Astrocyte of the cerebellum (primary cell): ENCODE measurements around the gene MTOR.
A peak's percentile ranks its signal among the peaks of the same experiment; 100 is the strongest.
"Not testable (repeated sequence)": the region's sequence is repeated elsewhere in the genome, so short reads cannot be mapped to it uniquely, and the experiment has no call there.

ENCODE experiments used
- DNase-seq: peaks from one replicate; pipeline ENCODE4 v3.0.0-alpha.2; 2011; ENCODE audit warnings: low read depth
- H3K4me3 ChIP-seq: 2 replicates; pipeline ENCODE4 v1.5.1; 2011; ENCODE audit warnings: mild to moderate bottlenecking, low read depth, low read length, moderate library complexity
- in situ Hi-C: cut with HindIII; loops from 2 replicates; pipeline ENCODE4 v1.10.0; 2017; ENCODE audit warnings: low sequenced_read_pairs
- TF ChIP-seq, protein P1 (sequence below): IDR thresholded peaks from 2 replicates; pipeline ENCODE4 v1.5.1; 2012; ENCODE audit warnings: low read length, low read depth, moderate library complexity, mild to moderate bottlenecking; ENCODE audit errors: missing control alignments

Gene MTOR

DNA sequence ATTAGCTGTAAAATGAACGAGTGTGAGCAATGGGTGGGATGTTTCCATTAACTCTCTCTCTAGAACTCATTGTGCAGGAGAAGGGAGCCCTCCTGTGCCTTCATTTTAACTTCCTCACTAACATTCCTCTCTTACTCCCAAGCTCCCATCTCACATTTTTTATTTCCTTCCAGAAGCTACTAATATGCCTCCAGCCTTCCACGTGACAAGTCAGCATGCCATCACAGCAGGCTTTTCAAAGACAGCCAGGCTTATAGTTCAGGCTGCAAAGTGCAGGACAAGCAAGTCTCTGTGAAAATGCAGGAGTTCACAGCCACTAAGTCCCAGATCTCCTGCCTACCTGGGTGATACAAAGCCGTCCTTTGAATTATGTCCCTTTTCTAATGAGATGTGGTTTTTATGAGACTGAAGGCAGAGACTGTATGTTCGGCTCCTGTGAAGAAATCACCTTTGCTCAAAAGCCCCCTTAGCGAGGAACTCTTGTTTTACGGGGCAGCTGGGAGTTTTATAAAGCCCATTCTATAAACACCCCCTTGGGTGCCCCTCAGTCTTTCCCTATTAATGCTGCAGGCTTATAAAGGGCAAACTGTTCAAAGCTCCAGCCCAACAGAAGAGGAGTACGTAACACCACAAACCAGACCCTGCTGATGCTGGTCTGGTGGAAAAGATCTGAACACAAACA, 87.9 kb downstream of the MTOR start:
- TF ChIP-seq, protein P1, sequence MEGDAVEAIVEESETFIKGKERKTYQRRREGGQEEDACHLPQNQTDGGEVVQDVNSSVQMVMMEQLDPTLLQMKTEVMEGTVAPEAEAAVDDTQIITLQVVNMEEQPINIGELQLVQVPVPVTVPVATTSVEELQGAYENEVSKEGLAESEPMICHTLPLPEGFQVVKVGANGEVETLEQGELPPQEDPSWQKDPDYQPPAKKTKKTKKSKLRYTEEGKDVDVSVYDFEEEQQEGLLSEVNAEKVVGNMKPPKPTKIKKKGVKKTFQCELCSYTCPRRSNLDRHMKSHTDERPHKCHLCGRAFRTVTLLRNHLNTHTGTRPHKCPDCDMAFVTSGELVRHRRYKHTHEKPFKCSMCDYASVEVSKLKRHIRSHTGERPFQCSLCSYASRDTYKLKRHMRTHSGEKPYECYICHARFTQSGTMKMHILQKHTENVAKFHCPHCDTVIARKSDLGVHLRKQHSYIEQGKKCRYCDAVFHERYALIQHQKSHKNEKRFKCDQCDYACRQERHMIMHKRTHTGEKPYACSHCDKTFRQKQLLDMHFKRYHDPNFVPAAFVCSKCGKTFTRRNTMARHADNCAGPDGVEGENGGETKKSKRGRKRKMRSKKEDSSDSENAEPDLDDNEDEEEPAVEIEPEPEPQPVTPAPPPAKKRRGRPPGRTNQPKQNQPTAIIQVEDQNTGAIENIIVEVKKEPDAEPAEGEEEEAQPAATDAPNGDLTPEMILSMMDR, result no peak
- no peak overlapping the region for H3K4me3 ChIP-seq
- DNase-seq, result no peak
- in situ Hi-C loops, result no loop called here

- no peak overlapping the region for H3K4me3 ChIP-seq
- in situ Hi-C loops, result no loop called here
- TF ChIP-seq, protein P1, result no peak
- DNase-seq, result no peak
Observed at GRCh38 chr1:11170102-11170501, 92.2 kb downstream of the MTOR start.

DNA sequence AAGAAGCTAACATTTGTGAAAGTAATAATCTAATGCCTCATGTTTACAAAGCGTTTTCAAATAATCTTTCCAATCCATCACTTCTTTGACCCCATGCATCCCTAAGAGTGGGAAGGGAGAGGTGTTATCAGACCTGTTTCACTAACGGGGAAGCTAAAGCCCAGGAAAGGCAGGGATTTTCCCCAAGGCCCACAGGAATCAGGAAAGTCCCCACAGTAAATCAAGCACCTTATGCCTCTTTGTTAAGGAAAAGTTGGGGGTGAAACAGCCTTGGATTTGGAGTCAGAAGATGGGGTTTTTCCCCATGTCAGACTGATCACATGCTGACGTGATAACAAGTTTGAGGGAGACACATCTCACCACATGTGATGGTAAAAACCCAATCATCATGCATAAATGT, 93.1 kb downstream of the MTOR start:
- no peak for DNase-seq
- TF ChIP-seq, protein P1, result no peak
- in situ Hi-C loops, result no loop called here
- no peak overlapping the region for H3K4me3 ChIP-seq

- TF ChIP-seq, protein P1, result no peak
- no peak for DNase-seq
- H3K4me3 ChIP-seq, result no peak overlapping the region
- in situ Hi-C loops, result no loop called here
Observed at GRCh38 chr1:11168731-11169130, 93.6 kb downstream of the MTOR start.

GRCh38 chr1:11166744-11167143, 95.6 kb downstream of the MTOR start:
- H3K4me3 ChIP-seq, in situ Hi-C loops, DNase-seq: not testable (repeated sequence)

- DNase-seq, H3K4me3 ChIP-seq, in situ Hi-C loops: not testable (repeated sequence)
Observed at GRCh38 chr1:11162752-11163151, 99.6 kb downstream of the MTOR start.

DNA sequence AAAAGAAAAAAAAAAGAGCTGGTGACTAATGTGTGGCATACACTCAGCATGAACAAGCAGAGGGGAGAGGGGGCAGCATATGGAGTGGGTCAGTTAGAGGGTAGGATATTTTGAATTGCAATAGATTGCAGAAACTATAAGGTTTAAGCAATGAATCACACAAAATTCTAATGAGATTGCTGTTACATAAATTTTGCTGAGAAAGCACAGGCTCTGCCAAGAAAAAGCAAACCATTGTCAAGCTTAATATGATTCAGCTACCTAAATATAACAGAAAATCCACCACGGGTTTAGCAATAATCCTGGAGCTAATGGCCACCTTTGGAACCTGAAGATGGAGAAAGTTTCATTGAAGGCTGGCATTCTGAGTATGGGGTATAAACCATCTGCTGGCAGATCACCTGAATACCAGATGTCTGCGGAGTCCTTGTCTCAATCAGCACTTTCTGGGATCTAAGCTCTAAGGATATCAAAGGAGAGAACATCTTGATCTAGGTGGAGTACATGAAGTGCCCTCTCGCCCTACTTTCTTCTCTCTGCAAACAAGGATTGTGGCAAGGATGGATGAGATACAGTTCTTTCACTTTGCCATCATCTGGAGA, 103.5 kb downstream of the MTOR start:
- no peak overlapping the region for H3K4me3 ChIP-seq
- DNase-seq, result peak; percentile 86
- TF ChIP-seq, protein P1, result no peak
- in situ Hi-C loops, result no loop called here
